Keratinocyte (primary cell): ENCODE data around the gene ALS2CL. TPM values are rescaled to one million over a fixed set of nuclear protein-coding genes. Genes with fewer than 3 reads are reported as not detected.
A peak's percentile ranks its signal among the peaks of the same experiment; 100 is the strongest.

ENCODE experiments used
- DNase-seq: peaks from one replicate; pipeline ENCODE4 v3.0.0-alpha.2; 2011; ENCODE audit warnings: low read depth, missing footprints, low spot score
- FAIRE-seq: peaks from 2 replicates; lab custom pipeline; 2011; peaks lifted over from hg19 to GRCh38; lab: Jason Lieb, UNC
- H2AFZ ChIP-seq: 2 replicates; pipeline ENCODE4 v1.6.0; 2012; ENCODE audit warnings: low read length, control low read depth, inconsistent platforms; ENCODE audit not compliant: control insufficient read depth
- H3K27ac ChIP-seq: 2 replicates; pipeline ENCODE4 v1.5.1; 2011; ENCODE audit warnings: low read length; ENCODE audit not compliant: control insufficient read depth, insufficient read depth
- H3K27me3 ChIP-seq: 3 replicates; pipeline ENCODE4 v1.6.0; 2011; ENCODE audit warnings: low read length; ENCODE audit not compliant: control insufficient read depth, insufficient read depth; ENCODE audit errors: extremely low read depth
- H3K36me3 ChIP-seq, 2 experiments: 2 replicates in 1 of 2; 3 replicates in 1 of 2; pipeline ENCODE4 v1.5.1; 2011; ENCODE audit warnings: low read length in 2 of 2, mild to moderate bottlenecking in 1 of 2; ENCODE audit not compliant: control insufficient read depth in 2 of 2, insufficient read depth in 2 of 2; ENCODE audit errors: extremely low read depth in 1 of 2
- H3K4me1 ChIP-seq: 3 replicates; pipeline ENCODE4 v1.5.1; 2011; ENCODE audit warnings: low read length; ENCODE audit not compliant: control insufficient read depth, insufficient read depth; ENCODE audit errors: extremely low read depth
- H3K4me2 ChIP-seq: 3 replicates; pipeline ENCODE4 v1.6.0; 2011; ENCODE audit warnings: low read depth, low read length; ENCODE audit not compliant: control insufficient read depth, insufficient read depth; ENCODE audit errors: extremely low read depth
- H3K4me3 ChIP-seq, 3 experiments: fragments of 200-600 bp in 1 of 3; sonication (generic) in 1 of 3; 2 replicates in 2 of 3; 3 replicates in 1 of 3; pipeline ENCODE4 v1.5.1; 2011 to 2016; ENCODE audit warnings: low read length in 3 of 3, mild to moderate bottlenecking in 3 of 3, control low read depth in 2 of 3, inconsistent platforms in 1 of 3, low read depth in 1 of 3, mixed read lengths in 1 of 3, mixed run types in 1 of 3, moderate library complexity in 1 of 3; ENCODE audit not compliant: control insufficient read depth in 2 of 3, insufficient read depth in 2 of 3; ENCODE audit errors: extremely low read depth in 1 of 3
- H3K79me2 ChIP-seq: 2 replicates; pipeline ENCODE4 v1.6.0; 2012; ENCODE audit warnings: low read length; ENCODE audit not compliant: control insufficient read depth, insufficient read depth
- H3K9ac ChIP-seq: 3 replicates; pipeline ENCODE4 v1.6.0; 2011; ENCODE audit warnings: low read length; ENCODE audit not compliant: control insufficient read depth, insufficient read depth; ENCODE audit errors: extremely low read depth
- H3K9me1 ChIP-seq: 3 replicates; pipeline ENCODE4 v1.6.0; 2011; ENCODE audit warnings: low read length; ENCODE audit not compliant: control insufficient read depth, insufficient read depth; ENCODE audit errors: extremely low read depth
- H3K9me3 ChIP-seq: 2 replicates; pipeline ENCODE4 v1.5.1; 2012; ENCODE audit warnings: low read depth, low read length; ENCODE audit not compliant: control insufficient read depth
- H4K20me1 ChIP-seq: 3 replicates; pipeline ENCODE4 v1.6.0; 2011; ENCODE audit warnings: low read length; ENCODE audit not compliant: control insufficient read depth, insufficient read depth; ENCODE audit errors: extremely low read depth
- EZH2 ChIP-seq: IDR thresholded peaks from one replicate; pipeline ENCODE4 v1.6.1; 2012; ENCODE audit warnings: inconsistent platforms, mild to moderate bottlenecking, low read length, moderate library complexity
- dilution Hi-C: fragments of 300-500 bp; cut with MboI; formaldehyde crosslinking; loops from one replicate; pipeline ENCODE4 v1.7.0; 2020; ENCODE audit warnings: low sequenced_read_pairs; ENCODE audit not compliant: extremely low pct_ligation_motif_present
- polyA plus RNA-seq, 5 experiments: library from polyadenylated mRNA; depleted of rRNA in 3 of 5; stranded (reverse) in 3 of 5; stranded (forward) in 1 of 5; unstranded in 1 of 5; fragments of >200 nt; gene quantifications; 1 replicate in 1 of 5; 2 replicates in 3 of 5; 3 replicates in 1 of 5; pipeline versions ENCODE4 v1.2.1 to v1.2.3, GENCODE V29; 2011 to 2012; ENCODE audit warnings: missing spikeins in 2 of 5, low read depth in 1 of 5, low replicate concordance in 1 of 5
- TF ChIP-seq, protein P1 (sequence below), 3 experiments: IDR thresholded peaks in 1 of 3; conservative IDR thresholded peaks in 1 of 3; optimal IDR thresholded peaks in 1 of 3; 2 replicates in 2 of 3; 3 replicates in 1 of 3; pipeline versions ENCODE3 to v1.5.1; 2011; ENCODE audit warnings: low read length in 3 of 3, mild to moderate bottlenecking in 3 of 3, moderate library complexity in 2 of 3, control low read depth in 1 of 3, inconsistent platforms in 1 of 3; ENCODE audit not compliant: insufficient read depth in 2 of 3; ENCODE audit errors: extremely low read depth in 1 of 3

The ALS2CL gene
- polyA plus RNA-seq, 1 donor (not counting 4 experiments of a cell fraction or from before 2014, with no cell fraction given) = 40.9 TPM

- Histone ChIP-seq H3K27ac (no peak overlapping the region), H3K9me3 (no peaks in the 10 kb centered on the region), H3K27me3 (no peaks in the 10 kb centered on the region), H4K20me1 (no peaks in the 10 kb centered on the region), H3K9me1 (peaks cover 2% of the 10 kb centered on the region), H2AFZ (no peak overlapping the region), H3K9ac (no peak overlapping the region), H3K36me3 (peaks cover 2 to 5% of the 10 kb centered on the region in 2 experiments), H3K79me2 (peaks cover 15% of the 10 kb centered on the region), H3K4me1 (peaks cover 41% of the 10 kb centered on the region), H3K4me3 (no peak overlapping the region), H3K4me2 (no peak overlapping the region)
- dilution Hi-C loops = no loop called here
- TF ChIP-seq EZH2 = no peak
- TF ChIP-seq, protein P1, sequence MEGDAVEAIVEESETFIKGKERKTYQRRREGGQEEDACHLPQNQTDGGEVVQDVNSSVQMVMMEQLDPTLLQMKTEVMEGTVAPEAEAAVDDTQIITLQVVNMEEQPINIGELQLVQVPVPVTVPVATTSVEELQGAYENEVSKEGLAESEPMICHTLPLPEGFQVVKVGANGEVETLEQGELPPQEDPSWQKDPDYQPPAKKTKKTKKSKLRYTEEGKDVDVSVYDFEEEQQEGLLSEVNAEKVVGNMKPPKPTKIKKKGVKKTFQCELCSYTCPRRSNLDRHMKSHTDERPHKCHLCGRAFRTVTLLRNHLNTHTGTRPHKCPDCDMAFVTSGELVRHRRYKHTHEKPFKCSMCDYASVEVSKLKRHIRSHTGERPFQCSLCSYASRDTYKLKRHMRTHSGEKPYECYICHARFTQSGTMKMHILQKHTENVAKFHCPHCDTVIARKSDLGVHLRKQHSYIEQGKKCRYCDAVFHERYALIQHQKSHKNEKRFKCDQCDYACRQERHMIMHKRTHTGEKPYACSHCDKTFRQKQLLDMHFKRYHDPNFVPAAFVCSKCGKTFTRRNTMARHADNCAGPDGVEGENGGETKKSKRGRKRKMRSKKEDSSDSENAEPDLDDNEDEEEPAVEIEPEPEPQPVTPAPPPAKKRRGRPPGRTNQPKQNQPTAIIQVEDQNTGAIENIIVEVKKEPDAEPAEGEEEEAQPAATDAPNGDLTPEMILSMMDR (optimal IDR thresholded peaks at IDR 0.05 in 1 of 3, IDR thresholded peaks at IDR 0.05 in 1 of 3, conservative IDR thresholded peaks at IDR 0.05 in 1 of 3; ENCODE audit: extremely low read depth in 1 of 3, insufficient read depth in 2 of 3, low read length in 3 of 3) = no peak
- FAIRE-seq (no peak), DNase-seq (no peak)
These were observed 1.0 kb upstream of the ALS2CL start for GRCh38 chr3:46694520-46694919.

DNA sequence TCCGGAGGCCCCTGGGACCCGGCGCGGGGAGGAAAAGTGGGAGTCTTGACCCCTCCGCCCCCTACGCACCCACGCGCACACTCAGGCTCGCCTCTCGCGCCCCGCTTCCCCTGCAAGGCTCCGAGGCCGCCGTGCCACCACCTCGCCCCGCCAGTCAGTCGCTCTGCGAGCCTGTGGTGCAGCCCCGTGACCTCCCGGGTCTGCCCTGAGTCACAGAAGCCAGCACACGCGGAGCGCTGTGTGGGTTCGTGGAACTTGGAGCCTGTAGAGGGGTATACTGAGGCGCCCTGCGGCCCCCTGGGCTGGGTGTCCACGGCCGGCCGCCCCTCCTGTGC lies 380 bp upstream of the ALS2CL start:
- peak overlapping the region; percentile 26 for H3K27ac ChIP-seq
- H3K9me1 ChIP-seq = peaks cover 2% of the 10 kb centered on the region
- FAIRE-seq = no peak
- no peak for TF ChIP-seq EZH2
- TF ChIP-seq, protein P1 (optimal IDR thresholded peaks at IDR 0.05 in 1 of 3, IDR thresholded peaks at IDR 0.05 in 1 of 3, conservative IDR thresholded peaks at IDR 0.05 in 1 of 3; ENCODE audit: extremely low read depth in 1 of 3, insufficient read depth in 2 of 3, low read length in 3 of 3) = no peak
- peak overlapping the region; percentile 27 for H2AFZ ChIP-seq
- peak overlapping the region in 1 of 3 experiments; percentile 26 for H3K4me3 ChIP-seq
- H3K9me3 ChIP-seq = no peaks in the 10 kb centered on the region
- no peaks in the 10 kb centered on the region for H3K27me3 ChIP-seq
- H3K79me2 ChIP-seq = peaks cover 18% of the 10 kb centered on the region
- peaks cover 8 to 12% of the 10 kb centered on the region in 2 experiments for H3K36me3 ChIP-seq
- H3K9ac ChIP-seq = peak overlapping the region; percentile 44
- DNase-seq = no peak
- peak overlapping the region; percentile 48 for H3K4me2 ChIP-seq
- H4K20me1 ChIP-seq = no peaks in the 10 kb centered on the region
- H3K4me1 ChIP-seq = peaks cover 41% of the 10 kb centered on the region
- dilution Hi-C loops = no loop called here
